Endothelial cell of umbilical vein (primary cell): ENCODE measurements around the gene TMEM108. TPM values are rescaled to one million over a fixed set of nuclear protein-coding genes. Genes with fewer than 3 reads are reported as not detected.

Experiments used
- BruUV-seq: library from RNA; stranded (reverse); fragments of 400-500 nt; replicated peaks from 2 replicates; lab custom pipeline; 2021; lab: Mats Ljungman, UMichigan
- CTCF ChIA-PET: fragments of 300-600, 350-600 bp; sonication (Branson Sonifier 250); formaldehyde crosslinking; loops from one replicate; lab custom pipeline; 2021; ENCODE audit warnings: antibody characterized with exemption, inconsistent platforms; lab: Charles Lee
- POLR2A ChIA-PET: fragments of 300-600, 350-600 bp; sonication (Branson Sonifier 250); formaldehyde crosslinking; loops from one replicate; lab custom pipeline; 2021; ENCODE audit warnings: antibody characterized with exemption, inconsistent platforms; lab: Charles Lee
- DNase-seq: peaks from one replicate; pipeline ENCODE4 v3.0.0-alpha.2; 2011; ENCODE audit warnings: low read depth, low spot score
- FAIRE-seq: peaks from 2 replicates; lab custom pipeline; 2011; peaks lifted over from hg19 to GRCh38; lab: Jason Lieb, UNC
- H2AFZ ChIP-seq: 2 replicates; pipeline ENCODE4 v1.6.0; 2012; ENCODE audit warnings: low read depth, low read length, control low read depth, inconsistent platforms
- H3K27ac ChIP-seq: 2 replicates; pipeline ENCODE4 v1.5.1; 2011; ENCODE audit warnings: low read depth, mild to moderate bottlenecking, control low read depth, low read length, moderate library complexity; ENCODE audit not compliant: insufficient read depth
- H3K27me3 ChIP-seq, 2 experiments: 2 replicates each; pipeline versions ENCODE4 v1.6.0 to v1.6.1; 2011; ENCODE audit warnings: low read length in 2 of 2, mixed read lengths in 1 of 2; ENCODE audit not compliant: control insufficient read depth in 2 of 2, insufficient read depth in 2 of 2
- H3K36me3 ChIP-seq, 2 experiments: 2 replicates in 1 of 2; 3 replicates in 1 of 2; pipeline ENCODE4 v1.5.1; 2011; ENCODE audit warnings: low read length in 2 of 2, mild to moderate bottlenecking in 1 of 2, moderate library complexity in 1 of 2; ENCODE audit not compliant: control insufficient read depth in 2 of 2, insufficient read depth in 2 of 2; ENCODE audit errors: extremely low read depth in 1 of 2
- H3K4me1 ChIP-seq: 3 replicates; pipeline ENCODE4 v1.5.1; 2011; ENCODE audit warnings: mild to moderate bottlenecking, low read length; ENCODE audit not compliant: control insufficient read depth, insufficient read depth; ENCODE audit errors: extremely low read depth
- H3K4me2 ChIP-seq: 2 replicates; pipeline ENCODE4 v1.6.1; 2011; ENCODE audit warnings: low read length, control low read depth, mixed read lengths; ENCODE audit not compliant: insufficient read depth
- H3K4me3 ChIP-seq, 3 experiments: fragments of 200-600 bp in 1 of 3; sonication (generic), shearing (Covaris generic) in 1 of 3; replicated peaks in 1 of 3; 2 replicates each; pipeline ENCODE4 v1.5.1; 2011 to 2016; ENCODE audit warnings: control low read depth in 3 of 3, low read length in 3 of 3, mild to moderate bottlenecking in 2 of 3, inconsistent platforms in 1 of 3, low read depth in 1 of 3, moderate library complexity in 1 of 3; ENCODE audit not compliant: insufficient read depth in 1 of 3
- H3K79me2 ChIP-seq: 2 replicates; pipeline ENCODE4 v1.6.0; 2012; ENCODE audit warnings: low read length, inconsistent platforms; ENCODE audit not compliant: control insufficient read depth, insufficient read depth
- H3K9ac ChIP-seq: replicated peaks from 2 replicates; pipeline ENCODE3; 2011; ENCODE audit warnings: low read length, control low read depth; ENCODE audit not compliant: insufficient read depth; ENCODE audit errors: extremely low read depth
- H3K9me1 ChIP-seq: replicated peaks from 3 replicates; pipeline ENCODE4 v1.6.0; 2011; ENCODE audit warnings: mild to moderate bottlenecking, low read length; ENCODE audit not compliant: control insufficient read depth, insufficient read depth; ENCODE audit errors: extremely low read depth
- H3K9me3 ChIP-seq: replicated peaks from 2 replicates; pipeline ENCODE4 v1.5.1; 2012; ENCODE audit warnings: low read length, inconsistent platforms; ENCODE audit not compliant: control insufficient read depth, insufficient read depth
- H4K20me1 ChIP-seq: replicated peaks from 2 replicates; pipeline ENCODE3; 2011; ENCODE audit warnings: mild to moderate bottlenecking, low read length; ENCODE audit not compliant: control insufficient read depth, insufficient read depth; ENCODE audit errors: extremely low read depth
- CTCF ChIP-seq, 2 donors: IDR thresholded peaks; 1 replicate in 1 of 2; 2 replicates in 1 of 2; pipeline ENCODE4 v1.5.1; 2011; ENCODE audit warnings: low read length in 2 of 2, mild to moderate bottlenecking in 2 of 2, moderate library complexity in 2 of 2, control low read depth in 1 of 2, inconsistent platforms in 1 of 2, low read depth in 1 of 2; ENCODE audit not compliant: insufficient read depth in 1 of 2; ENCODE audit errors: extremely low read depth in 1 of 2
- EZH2 ChIP-seq: IDR thresholded peaks from 2 replicates; pipeline ENCODE4 v1.6.1; 2012; ENCODE audit warnings: borderline replicate concordance, low read depth, mild to moderate bottlenecking, moderate library complexity, low read length, inconsistent platforms; ENCODE audit not compliant: severe bottlenecking
- FOS ChIP-seq: IDR thresholded peaks from 2 replicates; pipeline ENCODE4 v1.6.1; 2011; ENCODE audit warnings: mild to moderate bottlenecking, low read length, moderate library complexity, borderline replicate concordance; ENCODE audit not compliant: insufficient read depth
- GATA2 ChIP-seq: IDR thresholded peaks from 2 replicates; pipeline ENCODE4 v1.7.0; 2011; ENCODE audit warnings: low read depth, mild to moderate bottlenecking, moderate library complexity, mixed read lengths, low read length; ENCODE audit not compliant: insufficient read length, insufficient read depth
- JUN ChIP-seq: IDR thresholded peaks from 2 replicates; pipeline ENCODE4 v1.6.1; 2011; ENCODE audit warnings: borderline replicate concordance, low read depth; ENCODE audit not compliant: insufficient read length, insufficient read depth
- MAX ChIP-seq: IDR thresholded peaks from 2 replicates; pipeline ENCODE4 v1.6.1; 2011; ENCODE audit not compliant: insufficient read depth, insufficient read length
- MYC ChIP-seq: IDR thresholded peaks from one replicate; pipeline ENCODE4 v1.6.1; 2011; ENCODE audit warnings: mild to moderate bottlenecking, low read depth, low read length
- POLR2A ChIP-seq: IDR thresholded peaks from 2 replicates; pipeline ENCODE4 v1.6.1; 2012; ENCODE audit warnings: low read depth, mild to moderate bottlenecking, control low read depth, low read length
- POLR2AphosphoS5 ChIP-seq: IDR thresholded peaks from 2 replicates; pipeline ENCODE4 v1.6.1; 2012; ENCODE audit warnings: low read depth, mild to moderate bottlenecking, control low read depth, low read length, moderate library complexity; ENCODE audit not compliant: insufficient read depth
- dilution Hi-C: fragments of 300-500 bp; cut with MboI; formaldehyde crosslinking; loops from one replicate; pipeline ENCODE4 v1.15.0; 2019; ENCODE audit warnings: low sequenced_read_pairs; ENCODE audit not compliant: extremely low pct_ligation_motif_present
- intact Hi-C: fragments of 100-400 bp; cut with micrococcal nuclease; formaldehyde crosslinking; loops from one replicate; pipeline ENCODE4 v1.10.0; 2022
- polyA plus RNA-seq, 4 experiments: library from polyadenylated mRNA; depleted of rRNA in 3 of 4; stranded (reverse) in 3 of 4; unstranded in 1 of 4; fragments of >200 nt; gene quantifications; 2 replicates each; pipeline versions ENCODE4 v1.2.1 to v1.2.3, GENCODE V29; 2011 to 2012; ENCODE audit warnings: missing spikeins in 1 of 4
- total RNA-seq: library from RNA; stranded (reverse); gene quantifications from 2 replicates; pipeline ENCODE4 v1.2.3, GENCODE V29; 2021

The TMEM108 gene
- total and polyA plus RNA-seq, 2 donors (not counting 3 experiments of a cell fraction or from before 2014, with no cell fraction given): 0.40 to 1.1 TPM

- no peaks in the 10 kb centered on the region for H3K9me1 ChIP-seq
- H3K9ac ChIP-seq: no peak overlapping the region
- H3K36me3 ChIP-seq: no peaks in the 10 kb centered on the region
- H3K27ac ChIP-seq: no peak overlapping the region
- no peaks in the 10 kb centered on the region for H4K20me1 ChIP-seq
- peaks cover 0 to 1% of the 10 kb centered on the region in 2 experiments for H3K27me3 ChIP-seq
- no TSS peak for BruUV-seq
- no peaks in the 10 kb centered on the region for H3K9me3 ChIP-seq
- no peak overlapping the region for H3K4me3 ChIP-seq
- H3K4me1 ChIP-seq: no peaks in the 10 kb centered on the region
- intact Hi-C loops (no loop called here), dilution Hi-C loops (no loop called here)
- DNase-seq (no peak), FAIRE-seq (no peak)
- CTCF ChIA-PET: no interaction called here
- no peak overlapping the region for H3K4me2 ChIP-seq
- POLR2A ChIA-PET: no interaction called here
- H3K79me2 ChIP-seq: no peaks in the 10 kb centered on the region
- TF ChIP-seq JUN: no peak
- no peak for TF ChIP-seq CTCF (IDR thresholded peaks at IDR 0.05; ENCODE audit: extremely low read depth in 1 of 2, insufficient read depth in 1 of 2, low read depth in 1 of 2, low read length in 2 of 2)
- no peak for TF ChIP-seq EZH2
- TF ChIP-seq GATA2: no peak
- no peak for TF ChIP-seq MYC
- TF ChIP-seq POLR2A: no peak
- TF ChIP-seq MAX: no peak
- TF ChIP-seq FOS: no peak
- TF ChIP-seq POLR2AphosphoS5: no peak
- no peak overlapping the region for H2AFZ ChIP-seq
These were observed 120.5 kb downstream of the TMEM108 start for GRCh38 chr3:133158686-133159085.
